ENCODE results near the gene FUBP3.

DNA sequence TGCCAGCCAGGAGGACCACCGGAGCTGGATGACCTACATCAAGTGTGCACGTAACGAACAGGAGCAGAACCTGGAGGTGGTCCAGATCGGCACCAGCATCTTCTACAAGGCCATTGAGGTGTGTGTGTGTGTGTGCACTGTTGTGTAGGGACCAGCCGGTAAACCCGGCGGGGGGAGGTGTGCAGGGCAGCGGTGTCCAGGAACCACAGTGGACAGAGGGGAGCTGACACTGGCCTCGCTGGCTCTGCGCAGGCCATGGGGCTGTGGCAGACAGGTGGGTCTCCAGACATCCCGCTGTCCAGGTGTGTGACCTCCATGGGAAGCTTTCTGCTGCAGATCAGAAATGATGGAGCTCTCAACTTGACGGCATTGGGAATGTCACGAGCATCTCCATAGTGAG is 88.8 kb downstream of the FUBP3 start:
- TF ChIP-seq CTCF (IDR thresholded peaks at IDR 0.05) (no peak), POLR2AphosphoS5 (IDR thresholded peaks at IDR 0.05) (no peak)

All from stomach (tissue), 4 donors.